ENCODE results near the gene ACBD4.

GRCh38 chr17:45144199-45145034, 8.9 kb downstream of the ACBD4 start:
- no peak for TF ChIP-seq EP300 (IDR thresholded peaks at IDR 0.05)
- TF ChIP-seq POLR2A (IDR thresholded peaks at IDR 0.05), result peak in 1 of 4 donors; percentile 27
- no peak for TF ChIP-seq CTCF (IDR thresholded peaks at IDR 0.05)

Data from upper lobe of left lung (tissue), 4 donors.